ENCODE measurements around the gene FJX1. TPM values are rescaled to one million over a fixed set of nuclear protein-coding genes. Genes with fewer than 3 reads are reported as not detected.
"Not testable (repeated sequence)": the region's sequence is repeated elsewhere in the genome, so short reads cannot be mapped to it uniquely, and the experiment has no call there.

FJX1 gene
- total RNA-seq, 1 donor from 2014 or later, result 0.09 TPM

DNA sequence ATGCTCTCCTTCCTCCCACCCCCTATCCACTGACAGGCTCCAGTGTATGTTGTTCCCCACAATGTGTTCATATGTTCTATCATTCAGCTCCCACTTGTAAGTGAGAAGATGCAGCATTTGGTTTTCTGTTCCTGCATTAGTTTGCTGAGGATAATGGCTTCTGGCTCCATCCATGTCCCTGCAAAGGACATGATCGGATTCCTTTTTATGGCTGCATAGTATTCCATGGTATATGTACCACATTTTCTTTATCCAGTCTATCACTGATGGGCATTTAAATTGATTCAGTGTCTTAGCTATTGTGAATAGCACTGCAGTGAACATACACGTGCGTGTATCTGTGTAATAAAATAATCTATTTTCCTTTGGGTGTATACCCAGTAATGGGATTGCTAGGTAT is 50.1 kb downstream of the FJX1 start:
- H3K27ac Mint-ChIP-seq; intact Hi-C loops (cut with micrococcal nuclease); DNase-seq (ENCODE audit: low spot score); H3K27me3 Mint-ChIP-seq (ENCODE audit: low read depth); H3K4me3 Mint-ChIP-seq (ENCODE audit: low read depth): not testable (repeated sequence)
- peaks cover 19% of the 10 kb centered on the region for H3K4me1 Mint-ChIP-seq (ENCODE audit: low read depth)
- H3K36me3 Mint-ChIP-seq (ENCODE audit: low read depth), result peaks cover 39% of the 10 kb centered on the region
- peaks cover 43% of the 10 kb centered on the region for H3K9me3 Mint-ChIP-seq

Other genes with a start within 250 kb of the FJX1 start
- gene SLC1A2, start 198.9 kb upstream of the FJX1 start, total RNA-seq, result not detected in 2 replicates
- gene PAMR1, start 92.8 kb upstream of the FJX1 start, total RNA-seq, result not detected in 2 replicates
- gene TRIM44, start 44.3 kb downstream of the FJX1 start, total RNA-seq, result 21.7 and 22.8 TPM in 2 replicates